HepG2 (cell line): ENCODE data around the gene GLIS2. TPM values are rescaled to one million over a fixed set of nuclear protein-coding genes. Genes with fewer than 3 reads are reported as not detected.

Experiments used
- ATAC-seq: fragments of 200-7000 bp; cut with Tn5 transposase; 3 replicates; pipeline ENCODE4 v1.9.1; 2020; ENCODE audit warnings: mild to moderate bottlenecking, moderate library complexity
- BruUV-seq: library from RNA; stranded (reverse); fragments of 400-500 nt; replicated peaks from 2 replicates; lab custom pipeline; 2021; lab: Mats Ljungman, UMichigan
- CTCF ChIA-PET: fragments of 300-600 bp; formaldehyde crosslinking; extraction: SDS; loops from one replicate; lab custom pipeline; 2021; ENCODE audit warnings: low total read pairs, inconsistent platforms, low intra/inter-chr PET ratio; lab: Yijun Ruan, JAX
- POLR2A ChIA-PET: fragments of 350-600 bp; sonication (Branson Sonifier 250); formaldehyde crosslinking; loops from one replicate; lab custom pipeline; 2020; ENCODE audit warnings: antibody characterized with exemption, inconsistent platforms; lab: Yijun Ruan, JAX
- DNase-seq: peaks from one replicate; pipeline ENCODE4 v3.0.0-alpha.2; 2015; ENCODE audit warnings: low spot score
- FAIRE-seq: peaks from 3 replicates; lab custom pipeline; 2011; peaks lifted over from hg19 to GRCh38; lab: Jason Lieb, UNC
- H2AFZ ChIP-seq: one replicate; pipeline ENCODE4 v1.6.1; 2011; ENCODE audit warnings: low read length, inconsistent platforms
- H3K27ac ChIP-seq: fragments of 300-600 bp; 3 replicates; pipeline ENCODE4 v1.8.0; 2011; ENCODE audit warnings: mixed run types, mild to moderate bottlenecking, mixed read lengths, low read length, inconsistent platforms; ENCODE audit not compliant: insufficient read depth; ENCODE audit errors: extremely low read length
- H3K27me3 ChIP-seq, 2 experiments: fragments of 200-600 bp in 1 of 2; 2 replicates in 1 of 2; 3 replicates in 1 of 2; pipeline versions ENCODE4 v1.6.0 to v1.8.0; 2011; ENCODE audit warnings: low read length in 2 of 2, mild to moderate bottlenecking in 2 of 2, moderate library complexity in 2 of 2, inconsistent platforms in 1 of 2; ENCODE audit not compliant: insufficient read depth in 2 of 2, control insufficient read depth in 1 of 2
- H3K36me3 ChIP-seq, 2 experiments: fragments of 200-600 bp in 1 of 2; replicated peaks in 1 of 2; 2 replicates in 1 of 2; 3 replicates in 1 of 2; pipeline versions ENCODE4 v1.5.1 to v1.8.0; 2011; ENCODE audit warnings: low read length in 2 of 2, inconsistent platforms in 1 of 2; ENCODE audit not compliant: insufficient read depth in 2 of 2, control insufficient read depth in 1 of 2
- H3K4me1 ChIP-seq: 2 replicates; pipeline ENCODE4 v1.5.1; 2012; ENCODE audit warnings: low read length, inconsistent platforms; ENCODE audit not compliant: insufficient read depth
- H3K4me2 ChIP-seq: 2 replicates; pipeline ENCODE4 v1.6.0; 2011; ENCODE audit warnings: low read depth, low read length, inconsistent platforms
- H3K4me3 ChIP-seq, 3 experiments: fragments of 200-600 bp in 1 of 3; sonication (generic), shearing (Covaris generic) in 1 of 3; replicated peaks in 1 of 3; 2 replicates each; pipeline ENCODE4 v1.5.1; 2011 to 2016; ENCODE audit warnings: low read length in 3 of 3, inconsistent platforms in 2 of 3, low read depth in 2 of 3, mild to moderate bottlenecking in 2 of 3, control low read depth in 1 of 3, mixed read lengths in 1 of 3; ENCODE audit not compliant: insufficient read depth in 1 of 3
- H3K79me2 ChIP-seq: one replicate; pipeline ENCODE4 v1.6.1; 2011; ENCODE audit warnings: low read length, inconsistent platforms; ENCODE audit not compliant: insufficient read depth
- H3K9ac ChIP-seq: 2 replicates; pipeline ENCODE4 v1.6.0; 2011; ENCODE audit warnings: mild to moderate bottlenecking, low read depth, low read length, inconsistent platforms; ENCODE audit not compliant: insufficient read depth
- H3K9me3 ChIP-seq: 2 replicates; pipeline ENCODE4 v1.5.1; 2012; ENCODE audit warnings: mild to moderate bottlenecking, low read length
- H4K20me1 ChIP-seq: 2 replicates; pipeline ENCODE4 v1.6.0; 2011; ENCODE audit warnings: inconsistent platforms, mild to moderate bottlenecking, low read length, moderate library complexity; ENCODE audit not compliant: insufficient read depth
- BCL6 ChIP-seq: IDR thresholded peaks from 2 replicates; pipeline ENCODE4 v1.6.1; 2016; ENCODE audit warnings: missing genetic modification reagents, missing compliant biosample characterization
- ERF ChIP-seq: IDR thresholded peaks from 2 replicates; pipeline ENCODE4 v1.6.1; 2018; ENCODE audit warnings: missing biosample characterization, missing genetic modification reagents
- GTF3A ChIP-seq: sonication (generic); formaldehyde crosslinking; conservative IDR thresholded peaks from 2 replicates; pipeline ENCODE4 v1.4.0; 2020; ENCODE audit warnings: mild to moderate bottlenecking, missing genetic modification reagents
- HHEX ChIP-seq: IDR thresholded peaks from 2 replicates; pipeline ENCODE4 v1.6.1; 2016; ENCODE audit warnings: control low read depth
- MAZ ChIP-seq, 2 experiments: sonication (generic) in 1 of 2; formaldehyde crosslinking in 1 of 2; IDR thresholded peaks; 2 replicates each; pipeline versions ENCODE4 v1.5.0 to v1.6.1; 2012 to 2020; ENCODE audit warnings: low read depth in 2 of 2, mild to moderate bottlenecking in 2 of 2, borderline replicate concordance in 1 of 2, improper control_type of control experiment in 1 of 2, low read length in 1 of 2, missing genetic modification reagents in 1 of 2, moderate library complexity in 1 of 2
- POLR2A ChIP-seq, 2 experiments: IDR thresholded peaks; 2 replicates each; pipeline ENCODE4 v1.6.1; 2011; ENCODE audit warnings: low read depth in 2 of 2, low read length in 2 of 2, mild to moderate bottlenecking in 1 of 2, moderate library complexity in 1 of 2; ENCODE audit not compliant: insufficient read depth in 1 of 2
- RBFOX2 ChIP-seq: fragments of 200-400 bp; formaldehyde crosslinking; IDR thresholded peaks from 2 replicates; pipeline ENCODE4 v1.6.1; 2017; ENCODE audit warnings: low read depth, mild to moderate bottlenecking, low read length
- RBM39 ChIP-seq: fragments of 200-400 bp; formaldehyde crosslinking; IDR thresholded peaks from one replicate; pipeline ENCODE4 v1.6.1; 2018; ENCODE audit warnings: antibody characterized with exemption, mild to moderate bottlenecking, low read depth, low read length; ENCODE audit not compliant: poor library complexity, severe bottlenecking
- SYNCRIP ChIP-seq: fragments of 200-400 bp; formaldehyde crosslinking; IDR thresholded peaks from 2 replicates; pipeline ENCODE4 v1.6.1; 2018; ENCODE audit warnings: mild to moderate bottlenecking, low read depth, low read length; ENCODE audit not compliant: insufficient read depth
- TBX2 ChIP-seq: sonication (generic); formaldehyde crosslinking; IDR thresholded peaks from 2 replicates; pipeline ENCODE4 v1.5.0; 2020; ENCODE audit warnings: missing genetic modification reagents, mild to moderate bottlenecking, borderline replicate concordance
- U2AF1 ChIP-seq: fragments of 200-400 bp; formaldehyde crosslinking; optimal IDR thresholded peaks from 2 replicates; pipeline ENCODE3; 2017; ENCODE audit warnings: mild to moderate bottlenecking, low read depth, low read length
- ZBTB7B ChIP-seq: sonication (generic); formaldehyde crosslinking; IDR thresholded peaks from 2 replicates; pipeline ENCODE4 v1.4.0; 2020; ENCODE audit warnings: missing genetic modification reagents
- ZFP37 ChIP-seq: sonication (generic); formaldehyde crosslinking; IDR thresholded peaks from 2 replicates; pipeline ENCODE4 v1.4.0; 2020; ENCODE audit warnings: missing genetic modification reagents, borderline replicate concordance
- ZFX ChIP-seq: sonication (generic); formaldehyde crosslinking; IDR thresholded peaks from 2 replicates; pipeline ENCODE4 v1.4.0; 2020; ENCODE audit warnings: mild to moderate bottlenecking, low read depth, missing genetic modification reagents, moderate library complexity
- ZNF205 ChIP-seq: IDR thresholded peaks from 2 replicates; pipeline ENCODE4 v1.6.1; 2018; ENCODE audit warnings: missing biosample characterization, missing genetic modification reagents
- ZNF274 ChIP-seq: sonication (generic); formaldehyde crosslinking; IDR thresholded peaks from 2 replicates; pipeline ENCODE4 v1.5.1; 2020; ENCODE audit warnings: mild to moderate bottlenecking, missing genetic modification reagents
- ZNF496 ChIP-seq: sonication (generic); formaldehyde crosslinking; IDR thresholded peaks from 2 replicates; pipeline ENCODE4 v1.8.1; 2023; ENCODE audit warnings: mild to moderate bottlenecking, moderate library complexity, missing genetic modification reagents; ENCODE audit not compliant: insufficient replicate concordance
- ZNF563 ChIP-seq: sonication (generic); formaldehyde crosslinking; IDR thresholded peaks from 2 replicates; pipeline ENCODE4 v1.8.0; 2022; ENCODE audit warnings: mild to moderate bottlenecking, moderate library complexity, missing genetic modification reagents
- ZNF567 ChIP-seq: sonication (generic); formaldehyde crosslinking; IDR thresholded peaks from 2 replicates; pipeline ENCODE4 v1.8.1; 2023; ENCODE audit warnings: mild to moderate bottlenecking, missing genetic modification reagents, borderline replicate concordance
- ZNF570 ChIP-seq: sonication (generic); formaldehyde crosslinking; IDR thresholded peaks from 2 replicates; pipeline ENCODE4 v1.4.0; 2020; ENCODE audit warnings: mild to moderate bottlenecking, missing genetic modification reagents, borderline replicate concordance
- ZNF589 ChIP-seq: sonication (generic); formaldehyde crosslinking; conservative IDR thresholded peaks from 2 replicates; pipeline ENCODE4 v1.8.0; 2022; ENCODE audit warnings: mild to moderate bottlenecking, moderate library complexity, missing genetic modification reagents
- WGBS: methylation state at CpG from one replicate; pipeline ENCODE4 v1.1.6; 2017; ENCODE audit warnings: low lambda C conversion rate; 5-methylcytosine and 5-hydroxymethylcytosine counted together
- in situ Hi-C: cut with HindIII; loops from 2 replicates; pipeline ENCODE4 v1.10.0; 2017; ENCODE audit warnings: low pct_unique_long_range_greater_than_20kb; ENCODE audit not compliant: extremely low pct_ligation_motif_present
- intact Hi-C: fragments of 100-400 bp; cut with micrococcal nuclease; formaldehyde crosslinking; loops from one replicate; pipeline ENCODE4 v1.10.0; 2022; ENCODE audit not compliant: unreplicated experiment
- polyA plus RNA-seq, 8 experiments: library from polyadenylated mRNA; depleted of rRNA in 3 of 8; stranded (reverse) in 7 of 8; unstranded in 1 of 8; fragments of >200 nt; fragmentation: Illumina TruSeq in 4 of 8; extraction: Trizol in 4 of 8; gene quantifications; 2 replicates each; pipeline versions ENCODE4 v1.2.1 to v1.2.3, GENCODE V29; 2011 to 2016; ENCODE audit warnings: low read depth in 4 of 8, missing spikeins in 1 of 8, mixed read lengths in 1 of 8; ENCODE audit not compliant: insufficient read depth in 1 of 8
- total RNA-seq, 5 experiments: library from RNA; depleted of rRNA; stranded (reverse); fragments of >200 nt; fragmentation: Illumina TruSeq; extraction: Trizol; gene quantifications; 2 replicates each; pipeline ENCODE4 v1.2.3, GENCODE V29; 2016; ENCODE audit warnings: low read depth in 1 of 5
- TF ChIP-seq, protein P1 (sequence below): IDR thresholded peaks from 2 replicates; pipeline ENCODE4 v1.6.1; 2016
- TF ChIP-seq, protein P2 (sequence below): sonication (generic); formaldehyde crosslinking; IDR thresholded peaks from 2 replicates; pipeline ENCODE4 v1.5.1; 2020; ENCODE audit warnings: mild to moderate bottlenecking, missing genetic modification reagents

GLIS2 gene
- total and polyA plus RNA-seq, 2 of the 13 experiments (the other 11 are each of a cell fraction or from before 2014, with no cell fraction given) = 0.28 to 0.29 TPM

DNA sequence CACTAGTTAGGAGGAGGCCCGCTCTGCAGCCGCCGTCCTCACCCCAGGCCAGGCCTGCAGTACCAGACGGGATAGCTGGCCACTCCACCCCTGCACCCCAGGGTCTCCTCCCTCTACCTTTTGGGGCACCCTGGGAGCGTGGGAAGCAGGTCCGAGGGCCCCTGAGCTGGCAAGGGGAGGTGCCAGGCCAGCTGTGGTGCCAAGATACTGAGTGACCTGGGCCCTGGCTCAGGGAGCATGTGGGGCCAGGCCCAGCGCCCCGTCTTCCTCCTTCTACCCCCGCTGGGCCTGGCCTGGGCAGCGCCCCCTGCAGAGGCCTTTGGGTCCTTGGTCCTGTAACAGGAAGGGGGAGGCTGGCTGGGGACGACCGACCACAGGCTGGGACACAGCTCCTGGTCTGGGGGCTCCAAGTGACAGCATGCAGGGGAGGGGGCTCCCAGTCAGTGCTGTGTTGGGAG, 22.3 kb downstream of the GLIS2 start:
- Histone ChIP-seq H3K4me1 (no peaks in the 10 kb centered on the region), H4K20me1 (no peaks in the 10 kb centered on the region), H3K4me2 (no peak overlapping the region), H3K27me3 (no peaks in the 10 kb centered on the region), H3K79me2 (peaks cover 4% of the 10 kb centered on the region), H3K9ac (no peak overlapping the region), H3K9me3 (no peaks in the 10 kb centered on the region), H3K27ac (no peak overlapping the region), H3K36me3 (peaks cover 5 to 30% of the 10 kb centered on the region in 2 experiments; a peak in 3 of 5 replicates), H3K4me3 (no peak overlapping the region), H2AFZ (no peak overlapping the region)
- BruUV-seq = no TSS peak
- intact Hi-C loops (no loop called here), in situ Hi-C loops (no loop called here)
- no peak for FAIRE-seq
- ATAC-seq = peak; percentile 9; the same call in 2 of the 3 replicates
- ChIA-PET POLR2A (interaction anchor here (1.9 kb wide), 1 partner anchor 12 kb away, joined by 5 read pairs; no protein-coding TSS in a partner anchor), CTCF (no interaction called here)
- DNase-seq = no peak
- no CpG with 5 or more reads among the region's 12 CpGs for WGBS
- TF ChIP-seq HHEX (CRISPR knock-in tag) (no peak), ZNF570 (no peak), ZFP37 (CRISPR knock-in tag) (no peak), ZNF496 (no peak), ZFX (CRISPR knock-in tag) (peak; percentile 8; the same call in 1 of the 2 replicates), BCL6 (no peak), POLR2A (IDR thresholded peaks at IDR 0.05; ENCODE audit: insufficient read depth in 1 of 2, low read depth in 2 of 2, low read length in 2 of 2) (0 out of 4 replicates have a peak, but pooled peaks of 1 of the 2 experiments have one; percentile 3), ZNF567 (CRISPR knock-in tag) (no peak), ZNF563 (CRISPR knock-in tag) (0 out of 2 replicates have a peak, but pooled peaks have one; percentile 26), RBM39 (no peak), MAZ (IDR thresholded peaks at IDR 0.05; ENCODE audit: borderline replicate concordance, low read depth, low read length) (no peak), MAZ (CRISPR knock-in tag; IDR thresholded peaks at IDR 0.05; ENCODE audit: low read depth) (no peak), ZNF589 (CRISPR knock-in tag) (no peak), ERF (CRISPR knock-in tag) (no peak), ZNF205 (CRISPR knock-in tag) (no peak), ZNF274 (CRISPR knock-in tag) (no peak), SYNCRIP (no peak), TBX2 (CRISPR knock-in tag) (no peak), GTF3A (CRISPR knock-in tag) (no peak), RBFOX2 (0 out of 2 replicates have a peak, but pooled peaks have one; percentile 20), U2AF1 (no peak), ZBTB7B (no peak)
- TF ChIP-seq, protein P1, sequence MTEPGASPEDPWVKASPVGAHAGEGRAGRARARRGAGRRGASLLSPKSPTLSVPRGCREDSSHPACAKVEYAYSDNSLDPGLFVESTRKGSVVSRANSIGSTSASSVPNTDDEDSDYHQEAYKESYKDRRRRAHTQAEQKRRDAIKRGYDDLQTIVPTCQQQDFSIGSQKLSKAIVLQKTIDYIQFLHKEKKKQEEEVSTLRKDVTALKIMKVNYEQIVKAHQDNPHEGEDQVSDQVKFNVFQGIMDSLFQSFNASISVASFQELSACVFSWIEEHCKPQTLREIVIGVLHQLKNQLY (CRISPR knock-in tag) = no peak
- TF ChIP-seq, protein P2, sequence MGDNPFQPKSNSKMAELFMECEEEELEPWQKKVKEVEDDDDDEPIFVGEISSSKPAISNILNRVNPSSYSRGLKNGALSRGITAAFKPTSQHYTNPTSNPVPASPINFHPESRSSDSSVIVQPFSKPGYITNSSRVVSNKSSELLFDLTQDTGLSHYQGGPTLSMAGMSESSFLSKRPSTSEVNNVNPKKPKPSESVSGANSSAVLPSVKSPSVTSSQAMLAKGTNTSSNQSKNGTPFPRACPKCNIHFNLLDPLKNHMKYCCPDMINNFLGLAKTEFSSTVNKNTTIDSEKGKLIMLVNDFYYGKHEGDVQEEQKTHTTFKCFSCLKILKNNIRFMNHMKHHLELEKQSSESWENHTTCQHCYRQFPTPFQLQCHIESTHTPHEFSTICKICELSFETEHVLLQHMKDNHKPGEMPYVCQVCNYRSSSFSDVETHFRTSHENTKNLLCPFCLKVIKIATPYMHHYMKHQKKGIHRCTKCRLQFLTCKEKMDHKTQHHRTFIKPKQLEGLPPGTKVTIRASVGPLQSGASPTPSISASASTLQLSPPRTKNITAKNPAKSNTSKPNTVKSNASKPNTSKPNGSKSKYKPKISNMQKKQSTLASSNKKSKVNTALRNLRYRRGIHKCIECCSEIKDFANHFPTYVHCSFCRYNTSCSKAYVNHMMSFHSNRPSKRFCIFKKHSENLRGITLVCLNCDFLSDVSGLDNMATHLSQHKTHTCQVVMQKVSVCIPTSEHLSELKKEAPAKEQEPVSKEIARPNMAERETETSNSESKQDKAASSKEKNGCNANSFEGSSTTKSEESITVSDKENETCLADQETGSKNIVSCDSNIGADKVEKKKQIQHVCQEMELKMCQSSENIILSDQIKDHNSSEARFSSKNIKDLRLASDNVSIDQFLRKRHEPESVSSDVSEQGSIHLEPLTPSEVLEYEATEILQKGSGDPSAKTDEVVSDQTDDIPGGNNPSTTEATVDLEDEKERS = no peak
